ENCODE data around the gene HOXC4. TPM values are rescaled to one million over a fixed set of nuclear protein-coding genes. Genes with fewer than 3 reads are reported as not detected.
A peak's percentile ranks its signal among the peaks of the same experiment; 100 is the strongest.
"Not testable (repeated sequence)": the region's sequence is repeated elsewhere in the genome, so short reads cannot be mapped to it uniquely, and the experiment has no call there.

HOXC4 gene
- total RNA-seq, 2 experiments from 2014 or later, result not detected

GRCh38 chr12:54066408-54066807 is 12.8 kb downstream of the HOXC4 start:
- Mint-ChIP-seq H3K27me3 (peaks cover 48% of the 10 kb centered on the region), H3K27ac (no peak overlapping the region), H3K9me3 (ENCODE audit: low read depth) (no peaks in the 10 kb centered on the region), H3K4me3 (no peak overlapping the region), H3K4me1 (no peaks in the 10 kb centered on the region), H3K36me3 (ENCODE audit: low read depth) (no peaks in the 10 kb centered on the region)
- POLR2A ChIA-PET, result no interaction called here
- intact Hi-C loops (cut with DNase I, micrococcal nuclease), result no loop called here
- DNase-seq (no peak), ATAC-seq (no peak)
- CTCF ChIA-PET, result interaction anchor here (1.0 to 1.1 kb wide), 2 partner anchors 66 to 142 kb away, joined by 3 read pairs; partner anchors contain the start of gene HOXC9

GRCh38 chr12:54068418-54069070 is 14.9 kb downstream of the HOXC4 start:
- CTCF ChIA-PET, result interaction anchor here (0.6 kb wide), 2 partner anchors 76 to 89 kb away, joined by 3 read pairs; no protein-coding TSS in a partner anchor
- DNase-seq (no peak), ATAC-seq (no peak)
- H3K27me3 Mint-ChIP-seq, result peaks cover 28% of the 10 kb centered on the region
- intact Hi-C loops (cut with DNase I, micrococcal nuclease), result no loop called here
- POLR2A ChIA-PET, result no interaction called here
- no peak overlapping the region for H3K27ac Mint-ChIP-seq
- no peaks in the 10 kb centered on the region for H3K9me3 Mint-ChIP-seq (ENCODE audit: low read depth)
- H3K4me1 Mint-ChIP-seq, result no peaks in the 10 kb centered on the region
- H3K36me3 Mint-ChIP-seq (ENCODE audit: low read depth), result no peaks in the 10 kb centered on the region
- no peak overlapping the region for H3K4me3 Mint-ChIP-seq

GRCh38 chr12:54071942-54072341 is 18.3 kb downstream of the HOXC4 start:
- DNase-seq (no peak), ATAC-seq (no peak)
- Mint-ChIP-seq H3K4me1 (no peaks in the 10 kb centered on the region), H3K27me3 (peaks cover 16% of the 10 kb centered on the region), H3K27ac (no peak overlapping the region), H3K4me3 (no peak overlapping the region), H3K9me3 (ENCODE audit: low read depth) (no peaks in the 10 kb centered on the region), H3K36me3 (ENCODE audit: low read depth) (no peaks in the 10 kb centered on the region)
- POLR2A ChIA-PET, result no interaction called here
- CTCF ChIA-PET, result interaction anchor here (0.6 to 1.6 kb wide), 3 partner anchors 12 to 40 kb away, joined by 3 to 4 read pairs (median 3); no protein-coding TSS in a partner anchor
- intact Hi-C loops (cut with DNase I, micrococcal nuclease), result no loop called here

- intact Hi-C loops (cut with DNase I, micrococcal nuclease), result no loop called here
- no peaks in the 10 kb centered on the region for H3K36me3 Mint-ChIP-seq (ENCODE audit: low read depth)
- CTCF ChIA-PET, result no interaction called here
- POLR2A ChIA-PET, result no interaction called here
- DNase-seq (no peak), ATAC-seq (no peak)
- H3K27me3 Mint-ChIP-seq, result peaks cover 11% of the 10 kb centered on the region
- no peaks in the 10 kb centered on the region for H3K9me3 Mint-ChIP-seq (ENCODE audit: low read depth)
- H3K4me1 Mint-ChIP-seq, result no peaks in the 10 kb centered on the region
- no peak overlapping the region for H3K27ac Mint-ChIP-seq
- no peak overlapping the region for H3K4me3 Mint-ChIP-seq
Measured at GRCh38 chr12:54074308-54074707, 20.7 kb downstream of the HOXC4 start.

GRCh38 chr12:54075409-54075808 is 21.8 kb downstream of the HOXC4 start:
- CTCF ChIA-PET, result no interaction called here
- H3K27ac Mint-ChIP-seq, result no peak overlapping the region
- peaks cover 11% of the 10 kb centered on the region for H3K27me3 Mint-ChIP-seq
- intact Hi-C loops (cut with DNase I, micrococcal nuclease), result no loop called here
- ATAC-seq (no peak), DNase-seq (no peak)
- no peaks in the 10 kb centered on the region for H3K36me3 Mint-ChIP-seq (ENCODE audit: low read depth)
- H3K4me3 Mint-ChIP-seq, result no peak overlapping the region
- no peaks in the 10 kb centered on the region for H3K9me3 Mint-ChIP-seq (ENCODE audit: low read depth)
- POLR2A ChIA-PET, result no interaction called here
- H3K4me1 Mint-ChIP-seq, result no peaks in the 10 kb centered on the region

- CTCF ChIA-PET, result no interaction called here
- H3K4me1 Mint-ChIP-seq, result peaks cover under 1% of the 10 kb centered on the region
Measured at GRCh38 chr12:54075974-54076373, 22.3 kb downstream of the HOXC4 start.

GRCh38 chr12:54077843-54078242 is 24.2 kb downstream of the HOXC4 start:
- H3K36me3 Mint-ChIP-seq (ENCODE audit: low read depth); H3K27ac Mint-ChIP-seq; DNase-seq; ATAC-seq; H3K4me3 Mint-ChIP-seq; H3K9me3 Mint-ChIP-seq (ENCODE audit: low read depth); intact Hi-C loops (cut with DNase I, micrococcal nuclease); H3K27me3 Mint-ChIP-seq; POLR2A ChIA-PET: not testable (repeated sequence)
- H3K4me1 Mint-ChIP-seq, result peaks cover 14% of the 10 kb centered on the region
- CTCF ChIA-PET, result interaction anchor here (0.5 kb wide), 1 partner anchor 432 kb away, joined by 3 read pairs; no protein-coding TSS in a partner anchor

More at GRCh38 chr12:54075974-54076373, 22.3 kb downstream of the HOXC4 start:
- no peak overlapping the region for H3K4me3 Mint-ChIP-seq
- intact Hi-C loops (cut with DNase I, micrococcal nuclease), result no loop called here
- DNase-seq (no peak), ATAC-seq (no peak)
- H3K9me3 Mint-ChIP-seq (ENCODE audit: low read depth), result no peaks in the 10 kb centered on the region
- no peak overlapping the region for H3K27ac Mint-ChIP-seq
- POLR2A ChIA-PET, result no interaction called here
- H3K36me3 Mint-ChIP-seq (ENCODE audit: low read depth), result no peaks in the 10 kb centered on the region
- peaks cover 8% of the 10 kb centered on the region for H3K27me3 Mint-ChIP-seq

- DNase-seq; H3K27ac Mint-ChIP-seq; H3K9me3 Mint-ChIP-seq (ENCODE audit: low read depth); H3K27me3 Mint-ChIP-seq; POLR2A ChIA-PET; intact Hi-C loops (cut with DNase I, micrococcal nuclease); H3K36me3 Mint-ChIP-seq (ENCODE audit: low read depth); H3K4me3 Mint-ChIP-seq; ATAC-seq: not testable (repeated sequence)
- CTCF ChIA-PET, result interaction anchor here (0.6 to 0.7 kb wide), 2 partner anchors 130 to 268 kb away, joined by 3 to 4 read pairs; no protein-coding TSS in a partner anchor
- peaks cover 20% of the 10 kb centered on the region for H3K4me1 Mint-ChIP-seq
Measured at GRCh38 chr12:54079115-54079514, 25.5 kb downstream of the HOXC4 start.

- intact Hi-C loops (cut with DNase I, micrococcal nuclease), result loop anchor here in 1 of 2 experiments (5.0 kb wide), 1 partner anchor 107 kb away; the partner anchor contains the start of gene SMUG1
- H3K27ac Mint-ChIP-seq; ATAC-seq; H3K27me3 Mint-ChIP-seq; H3K4me3 Mint-ChIP-seq; H3K9me3 Mint-ChIP-seq (ENCODE audit: low read depth); DNase-seq; CTCF ChIA-PET; POLR2A ChIA-PET; H3K36me3 Mint-ChIP-seq (ENCODE audit: low read depth): not testable (repeated sequence)
- peaks cover 20% of the 10 kb centered on the region for H3K4me1 Mint-ChIP-seq
Measured at GRCh38 chr12:54080008-54080924, 26.6 kb downstream of the HOXC4 start.

GRCh38 chr12:54081053-54081514 is 27.4 kb downstream of the HOXC4 start:
- peaks cover 20% of the 10 kb centered on the region for H3K4me1 Mint-ChIP-seq
- CTCF ChIA-PET; H3K27me3 Mint-ChIP-seq; H3K9me3 Mint-ChIP-seq (ENCODE audit: low read depth); ATAC-seq; H3K36me3 Mint-ChIP-seq (ENCODE audit: low read depth); POLR2A ChIA-PET: not testable (repeated sequence)
- peak; percentile 35 for DNase-seq
- H3K4me3 Mint-ChIP-seq, result peak overlapping the region; percentile 74
- H3K27ac Mint-ChIP-seq, result peak overlapping the region; percentile 48
- intact Hi-C loops (cut with DNase I, micrococcal nuclease), result loop anchor here in 1 of 2 experiments (5.0 kb wide), 1 partner anchor 106 kb away; the partner anchor contains the start of gene SMUG1

GRCh38 chr12:54081581-54082396 is 28.2 kb downstream of the HOXC4 start:
- peak; percentile 39 for DNase-seq
- ATAC-seq; H3K27me3 Mint-ChIP-seq; H3K36me3 Mint-ChIP-seq (ENCODE audit: low read depth); CTCF ChIA-PET; POLR2A ChIA-PET; H3K9me3 Mint-ChIP-seq (ENCODE audit: low read depth): not testable (repeated sequence)
- Mint-ChIP-seq H3K4me1 (peaks cover 20% of the 10 kb centered on the region), H3K27ac (peak overlapping the region; percentile 84), H3K4me3 (peak overlapping the region; percentile 74)
- intact Hi-C loops (cut with DNase I, micrococcal nuclease), result loop anchor here in 1 of 2 experiments (5.0 kb wide), 1 partner anchor 106 kb away; the partner anchor contains the start of gene SMUG1

Measured in activated CD4-positive, alpha-beta T cell treated with anti-CD3 and anti-CD28 coated beads for 36 hours (primary cell).